IMR-90 (cell line): Measurements from ENCODE around the gene MYO5A. TPM values are rescaled to one million over a fixed set of nuclear protein-coding genes. Genes with fewer than 3 reads are reported as not detected.

Source experiments
- ATAC-seq: fragments of 200-7000 bp; cut with Tn5 transposase; 2 replicates; pipeline ENCODE4 v1.9.1; 2020; ENCODE audit warnings: low read depth, mild to moderate bottlenecking, moderate library complexity
- BruUV-seq: library from RNA; stranded (reverse); fragments of 400-500 nt; replicated peaks from 2 replicates; lab custom pipeline; 2021; lab: Mats Ljungman, UMichigan
- CTCF ChIA-PET: fragments of 300-600 bp; formaldehyde crosslinking; extraction: SDS; loops from one replicate; lab custom pipeline; 2021; ENCODE audit warnings: antibody characterized with exemption; lab: Yijun Ruan, JAX
- POLR2A ChIA-PET: fragments of 300-600 bp; sonication (Branson Sonifier 250); formaldehyde crosslinking; loops from one replicate; lab custom pipeline; 2022; ENCODE audit warnings: antibody characterized with exemption; ENCODE audit not compliant: unreplicated experiment; lab: Charles Lee
- DNase-seq: peaks from one replicate; pipeline ENCODE4 v3.0.0; 2013
- H2AFZ ChIP-seq: replicated peaks from 2 replicates; pipeline ENCODE3; 2013; ENCODE audit warnings: low read length, mild to moderate bottlenecking; ENCODE audit not compliant: poor library complexity
- H2AK5ac ChIP-seq: 2 replicates; pipeline ENCODE4 v1.6.1; 2013; ENCODE audit warnings: low read depth, low read length, inconsistent platforms
- H2AK9ac ChIP-seq: replicated peaks from 2 replicates; pipeline ENCODE3; 2013; ENCODE audit warnings: mild to moderate bottlenecking, low read depth, low read length, moderate library complexity; ENCODE audit not compliant: poor library complexity
- H2BK120ac ChIP-seq: 2 replicates; pipeline ENCODE4 v1.6.1; 2013; ENCODE audit warnings: low read depth, low read length, inconsistent platforms
- H2BK15ac ChIP-seq: 3 replicates; pipeline ENCODE4 v1.6.1; 2013; ENCODE audit warnings: low read depth, low read length, inconsistent platforms
- H2BK20ac ChIP-seq: 2 replicates; pipeline ENCODE4 v1.6.1; 2013; ENCODE audit warnings: low read depth, mild to moderate bottlenecking, inconsistent platforms, low read length, moderate library complexity
- H2BK5ac ChIP-seq: 2 replicates; pipeline ENCODE4 v1.6.1; 2013; ENCODE audit warnings: mild to moderate bottlenecking, low read depth, low read length, inconsistent platforms; ENCODE audit not compliant: poor library complexity, severe bottlenecking
- H3K14ac ChIP-seq: replicated peaks from 2 replicates; pipeline ENCODE4 v1.6.1; 2013; ENCODE audit warnings: low read depth, low read length, inconsistent platforms
- H3K18ac ChIP-seq: 2 replicates; pipeline ENCODE4 v1.6.1; 2013; ENCODE audit warnings: low read depth, low read length, control low read depth
- H3K23ac ChIP-seq: 2 replicates; pipeline ENCODE4 v1.6.1; 2013; ENCODE audit warnings: low read depth, low read length, inconsistent platforms
- H3K27ac ChIP-seq: 2 replicates; pipeline ENCODE4 v1.5.1; 2013; ENCODE audit warnings: mild to moderate bottlenecking, control low read depth, low read length; ENCODE audit not compliant: insufficient read depth
- H3K27me3 ChIP-seq: 2 replicates; pipeline ENCODE4 v1.6.1; 2013; ENCODE audit warnings: low read length; ENCODE audit not compliant: control insufficient read depth, insufficient read depth
- H3K36me3 ChIP-seq: 2 replicates; pipeline ENCODE4 v1.6.1; 2013; ENCODE audit warnings: low read length, mixed read lengths; ENCODE audit not compliant: control insufficient read depth, insufficient read depth
- H3K4ac ChIP-seq: 2 replicates; pipeline ENCODE4 v1.6.1; 2013; ENCODE audit warnings: low read depth, low read length, inconsistent platforms
- H3K4me1 ChIP-seq: 2 replicates; pipeline ENCODE4 v1.6.1; 2013; ENCODE audit warnings: low read length, mixed read lengths; ENCODE audit not compliant: control insufficient read depth, insufficient read depth
- H3K4me2 ChIP-seq: 2 replicates; pipeline ENCODE4 v1.6.1; 2013; ENCODE audit warnings: low read depth, mild to moderate bottlenecking, control low read depth, low read length, moderate library complexity
- H3K4me3 ChIP-seq: 2 replicates; pipeline ENCODE4 v1.5.1; 2013; ENCODE audit warnings: low read depth, mild to moderate bottlenecking, control low read depth, low read length, moderate library complexity; ENCODE audit not compliant: insufficient read depth
- H3K56ac ChIP-seq: 2 replicates; pipeline ENCODE4 v1.6.1; 2013; ENCODE audit warnings: low read length, inconsistent platforms; ENCODE audit not compliant: insufficient read depth; ENCODE audit errors: extremely low read depth
- H3K79me1 ChIP-seq, 2 experiments: 2 replicates each; pipeline ENCODE4 v1.6.1; 2013; ENCODE audit warnings: low read length in 2 of 2, inconsistent platforms in 1 of 2, low read depth in 1 of 2
- H3K9ac ChIP-seq: 2 replicates; pipeline ENCODE4 v1.6.1; 2013; ENCODE audit warnings: low read depth, low read length, control low read depth
- H3K9me1 ChIP-seq: 2 replicates; pipeline ENCODE4 v1.6.1; 2013; ENCODE audit warnings: low read length, inconsistent platforms; ENCODE audit not compliant: insufficient read depth
- H3K9me3 ChIP-seq: 2 replicates; pipeline ENCODE4 v1.6.1; 2013; ENCODE audit warnings: low read length; ENCODE audit not compliant: control insufficient read depth, insufficient read depth
- H4K20me1 ChIP-seq: 2 replicates; pipeline ENCODE4 v1.6.1; 2013; ENCODE audit warnings: low read length, inconsistent platforms; ENCODE audit not compliant: insufficient read depth
- H4K5ac ChIP-seq: 2 replicates; pipeline ENCODE4 v1.6.1; 2013; ENCODE audit warnings: mild to moderate bottlenecking, low read depth, low read length, control low read depth
- H4K8ac ChIP-seq, 2 experiments: 2 replicates each; pipeline ENCODE4 v1.6.1; 2013; ENCODE audit warnings: low read depth in 2 of 2, low read length in 2 of 2, control low read depth in 1 of 2, inconsistent platforms in 1 of 2
- H4K91ac ChIP-seq: 2 replicates; pipeline ENCODE4 v1.6.1; 2013; ENCODE audit warnings: low read depth, low read length, inconsistent platforms; ENCODE audit not compliant: insufficient read depth
- BHLHE40 ChIP-seq: fragments of 150-350 bp; IDR thresholded peaks from 2 replicates; pipeline ENCODE4 v1.6.1; 2016; ENCODE audit warnings: mild to moderate bottlenecking, low read depth, low read length
- CEBPB ChIP-seq: IDR thresholded peaks from 2 replicates; pipeline ENCODE4 v1.6.1; 2012; ENCODE audit warnings: low read depth, low read length, improper control_type of control experiment
- CHD1 ChIP-seq: IDR thresholded peaks from 2 replicates; pipeline ENCODE4 v1.6.1; 2012; ENCODE audit warnings: low read depth, low read length, improper control_type of control experiment
- ELK1 ChIP-seq: fragments of 150-350 bp; IDR thresholded peaks from 2 replicates; pipeline ENCODE4 v1.6.1; 2016; ENCODE audit warnings: low read depth, mild to moderate bottlenecking, low read length, moderate library complexity, borderline replicate concordance
- FOS ChIP-seq: fragments of 150-350 bp; IDR thresholded peaks from 2 replicates; pipeline ENCODE4 v1.6.1; 2016; ENCODE audit warnings: low read depth, low read length
- MAFK ChIP-seq: IDR thresholded peaks from 2 replicates; pipeline ENCODE4 v1.6.1; 2012; ENCODE audit warnings: low read depth, low read length, improper control_type of control experiment
- MAZ ChIP-seq: IDR thresholded peaks from 2 replicates; pipeline ENCODE4 v1.6.1; 2012; ENCODE audit warnings: low read depth, mild to moderate bottlenecking, low read length, improper control_type of control experiment, moderate library complexity, borderline replicate concordance
- MXI1 ChIP-seq: IDR thresholded peaks from 2 replicates; pipeline ENCODE4 v1.6.1; 2012; ENCODE audit warnings: low read depth, mild to moderate bottlenecking, low read length, moderate library complexity, borderline replicate concordance
- NFE2L2 ChIP-seq: fragments of 150-350 bp; IDR thresholded peaks from 2 replicates; pipeline ENCODE4 v1.6.1; 2016; ENCODE audit warnings: low read depth, mild to moderate bottlenecking, low read length
- POLR2A ChIP-seq: IDR thresholded peaks from 2 replicates; pipeline ENCODE4 v1.6.1; 2012; ENCODE audit warnings: mild to moderate bottlenecking, low read depth, low read length
- RAD21 ChIP-seq: IDR thresholded peaks from 2 replicates; pipeline ENCODE4 v1.6.1; 2012; ENCODE audit warnings: low read length, improper control_type of control experiment
- RCOR1 ChIP-seq: IDR thresholded peaks from 2 replicates; pipeline ENCODE4 v1.6.1; 2012; ENCODE audit warnings: mild to moderate bottlenecking, low read length, improper control_type of control experiment; ENCODE audit not compliant: insufficient replicate concordance
- RFX5 ChIP-seq: IDR thresholded peaks from 2 replicates; pipeline ENCODE4 v1.8.0; 2012; ENCODE audit warnings: low read depth, mild to moderate bottlenecking, low read length, moderate library complexity
- SMC3 ChIP-seq: fragments of 150-350 bp; IDR thresholded peaks from 2 replicates; pipeline ENCODE4 v1.6.1; 2016; ENCODE audit warnings: low read depth, mild to moderate bottlenecking, antibody characterized with exemption, low read length, moderate library complexity
- WGBS, 2 experiments: methylation state at CpG; one replicate each; pipeline versions ENCODE4 v1.1.5 to v1.1.7; 2013; ENCODE audit warnings: missing lambda C conversion rate in 2 of 2; ENCODE audit not compliant: insufficient read length in 1 of 2; ENCODE audit errors: extremely low coverage in 2 of 2; 5-methylcytosine and 5-hydroxymethylcytosine counted together
- dilution Hi-C: fragments of 300-500 bp; cut with HindIII; formaldehyde crosslinking; loops from one replicate; pipeline ENCODE4 v1.14.3; 2018; ENCODE audit warnings: low sequenced_read_pairs; ENCODE audit not compliant: unreplicated experiment
- in situ Hi-C: fragments of 300-500 bp; cut with MboI; formaldehyde crosslinking; loops from 3 replicates; pipeline ENCODE4 v1.14.3; 2019; ENCODE audit warnings: low sequenced_read_pairs, inconsistent platforms, mixed read lengths
- intact Hi-C: fragments of 100-400 bp; cut with micrococcal nuclease; formaldehyde crosslinking; loops from 2 replicates; pipeline ENCODE4 v1.10.0; 2022
- polyA plus RNA-seq, 3 experiments: library from polyadenylated mRNA; depleted of rRNA; stranded (reverse); fragments of >200 nt; gene quantifications; 2 replicates each; pipeline ENCODE4 v1.2.3, GENCODE V29; 2012; ENCODE audit warnings: low replicate concordance in 1 of 3
- total RNA-seq: library from RNA; depleted of rRNA; stranded (reverse); fragments of >200 nt; gene quantifications from 2 replicates; pipeline ENCODE4 v1.2.3, GENCODE V29; 2012
- TF ChIP-seq, protein P1 (sequence below): conservative IDR thresholded peaks from 2 replicates; pipeline ENCODE4 v1.5.1; 2012; ENCODE audit warnings: mild to moderate bottlenecking, low read depth, low read length, improper control_type of control experiment
- TF ChIP-seq, protein P2 (sequence below): fragments of 150-350 bp; IDR thresholded peaks from 2 replicates; pipeline ENCODE4 v1.6.1; 2017; ENCODE audit warnings: mild to moderate bottlenecking, antibody characterized with exemption, low read length, low read depth

The MYO5A gene
- total and polyA plus RNA-seq, 2 of the 4 experiments (the other 2 are of a cell fraction) = 19.4 to 69.2 TPM

DNA sequence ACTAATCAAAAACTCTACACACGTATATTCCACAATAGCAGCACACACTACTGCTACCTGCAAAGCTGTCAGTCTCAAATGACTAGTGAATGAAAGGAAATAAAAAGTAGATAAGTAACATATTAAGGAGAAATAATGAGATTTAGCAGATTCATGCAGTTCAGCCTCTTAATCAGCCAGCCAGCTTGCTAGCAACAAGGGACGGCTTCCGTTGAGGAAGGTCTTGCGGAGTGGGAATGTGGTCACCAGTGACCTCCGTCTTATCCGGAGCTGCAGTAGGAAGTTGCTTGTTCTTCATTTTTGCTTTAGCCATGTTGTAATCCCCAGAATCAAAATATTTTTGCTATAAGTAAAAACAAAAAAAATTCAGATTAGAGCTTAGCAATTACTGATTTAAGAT, 23.1 kb upstream of the MYO5A start:
- H2BK5ac ChIP-seq = no peak overlapping the region
- peaks cover 10% of the 10 kb centered on the region; the same call in 1 of the 2 replicates for H4K20me1 ChIP-seq
- H2BK15ac ChIP-seq = no peak overlapping the region
- no peak overlapping the region for H3K4ac ChIP-seq
- no peak overlapping the region for H2AK5ac ChIP-seq
- 100% methylated on average over 3 of the region's 6 CpGs; no CpG with 5 or more reads in 1 of the 2 experiments for WGBS, 2 experiments
- H3K56ac ChIP-seq = no peak overlapping the region
- ATAC-seq (no peak), DNase-seq (no peak)
- H3K79me1 ChIP-seq = peaks cover 19 to 39% of the 10 kb centered on the region in 2 experiments
- BruUV-seq = no TSS peak
- H2AFZ ChIP-seq = no peak overlapping the region
- no peak overlapping the region for H3K9ac ChIP-seq
- H3K18ac ChIP-seq = no peak overlapping the region
- no peak overlapping the region for H2BK120ac ChIP-seq
- intact Hi-C loops (no loop called here), in situ Hi-C loops (no loop called here), dilution Hi-C loops (no loop called here)
- H2AK9ac ChIP-seq = no peak overlapping the region
- H3K27ac ChIP-seq = no peak overlapping the region
- peaks cover 14% of the 10 kb centered on the region for H3K36me3 ChIP-seq
- H3K9me1 ChIP-seq = peaks cover 6% of the 10 kb centered on the region
- TF ChIP-seq, protein P1, sequence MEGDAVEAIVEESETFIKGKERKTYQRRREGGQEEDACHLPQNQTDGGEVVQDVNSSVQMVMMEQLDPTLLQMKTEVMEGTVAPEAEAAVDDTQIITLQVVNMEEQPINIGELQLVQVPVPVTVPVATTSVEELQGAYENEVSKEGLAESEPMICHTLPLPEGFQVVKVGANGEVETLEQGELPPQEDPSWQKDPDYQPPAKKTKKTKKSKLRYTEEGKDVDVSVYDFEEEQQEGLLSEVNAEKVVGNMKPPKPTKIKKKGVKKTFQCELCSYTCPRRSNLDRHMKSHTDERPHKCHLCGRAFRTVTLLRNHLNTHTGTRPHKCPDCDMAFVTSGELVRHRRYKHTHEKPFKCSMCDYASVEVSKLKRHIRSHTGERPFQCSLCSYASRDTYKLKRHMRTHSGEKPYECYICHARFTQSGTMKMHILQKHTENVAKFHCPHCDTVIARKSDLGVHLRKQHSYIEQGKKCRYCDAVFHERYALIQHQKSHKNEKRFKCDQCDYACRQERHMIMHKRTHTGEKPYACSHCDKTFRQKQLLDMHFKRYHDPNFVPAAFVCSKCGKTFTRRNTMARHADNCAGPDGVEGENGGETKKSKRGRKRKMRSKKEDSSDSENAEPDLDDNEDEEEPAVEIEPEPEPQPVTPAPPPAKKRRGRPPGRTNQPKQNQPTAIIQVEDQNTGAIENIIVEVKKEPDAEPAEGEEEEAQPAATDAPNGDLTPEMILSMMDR = no peak
- TF ChIP-seq RFX5 = no peak
- TF ChIP-seq MXI1 = no peak
- no peak for TF ChIP-seq POLR2A
- TF ChIP-seq RAD21 = no peak
- no peak for TF ChIP-seq MAFK
- no peak for TF ChIP-seq BHLHE40
- no peak for TF ChIP-seq RCOR1
- TF ChIP-seq, protein P2, sequence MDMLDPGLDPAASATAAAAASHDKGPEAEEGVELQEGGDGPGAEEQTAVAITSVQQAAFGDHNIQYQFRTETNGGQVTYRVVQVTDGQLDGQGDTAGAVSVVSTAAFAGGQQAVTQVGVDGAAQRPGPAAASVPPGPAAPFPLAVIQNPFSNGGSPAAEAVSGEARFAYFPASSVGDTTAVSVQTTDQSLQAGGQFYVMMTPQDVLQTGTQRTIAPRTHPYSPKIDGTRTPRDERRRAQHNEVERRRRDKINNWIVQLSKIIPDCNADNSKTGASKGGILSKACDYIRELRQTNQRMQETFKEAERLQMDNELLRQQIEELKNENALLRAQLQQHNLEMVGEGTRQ = no peak
- no peak for TF ChIP-seq CEBPB
- no peak for TF ChIP-seq SMC3
- TF ChIP-seq CHD1 = no peak
- no peak for TF ChIP-seq MAZ
- TF ChIP-seq FOS = no peak
- TF ChIP-seq ELK1 = no peak
- TF ChIP-seq NFE2L2 = no peak
- H3K14ac ChIP-seq = no peak overlapping the region
- no peaks in the 10 kb centered on the region for H3K27me3 ChIP-seq
- H3K23ac ChIP-seq = no peak overlapping the region
- no peak overlapping the region for H3K4me2 ChIP-seq
- H3K4me1 ChIP-seq = no peaks in the 10 kb centered on the region
- H2BK20ac ChIP-seq = no peak overlapping the region
- H3K9me3 ChIP-seq = no peaks in the 10 kb centered on the region
- no peak overlapping the region for H4K91ac ChIP-seq
- H4K5ac ChIP-seq = no peak overlapping the region
- CTCF ChIA-PET = interaction anchor here (1.2 kb wide), 1 partner anchor 10 kb away, joined by 6 read pairs; no protein-coding TSS in a partner anchor
- POLR2A ChIA-PET = no interaction called here
- no peak overlapping the region for H4K8ac ChIP-seq
- H3K4me3 ChIP-seq = no peak overlapping the region
